Smooth muscle cell of the umbilical artery (primary cell): Measurements from ENCODE around the gene PTGS2. TPM values are rescaled to one million over a fixed set of nuclear protein-coding genes. Genes with fewer than 3 reads are reported as not detected.

Experiments
- total RNA-seq: library from RNA; depleted of rRNA; stranded (reverse); fragments of >200 nt; gene quantifications from 2 replicates; pipeline ENCODE4 v1.2.3, GENCODE V29; 2014

PTGS2 gene
- 162 and 334 TPM in 2 replicates for total RNA-seq

GRCh38 chr1:186680245-186681061, at the start of gene PTGS2:
TSS of gene PTGS2 (minus strand) at chr1:186680423. CDS start at chr1:186680290, 133 bp downstream.

Other genes with a start within 250 kb of the PTGS2 start
- gene PDC, start 219.3 kb downstream of the PTGS2 start, total RNA-seq: under 0.01 TPM in 1 of 2 replicates, not detected in the other
- 9.2 and 19.3 TPM in 2 replicates for gene PLA2G4A, start 148.5 kb upstream of the PTGS2 start, total RNA-seq